Neural cell (in vitro differentiated cells): ENCODE results near the gene BCAT1.

Source experiments
- EP300 ChIP-seq: fragments of 450-650 bp; conservative IDR thresholded peaks from 2 replicates; pipeline ENCODE4 v1.6.1; 2014; ENCODE audit warnings: antibody characterized with exemption, mild to moderate bottlenecking, moderate library complexity; ENCODE audit not compliant: poor library complexity, severe bottlenecking
- EZH2 ChIP-seq: fragments of 200-600, 300-800 bp; shearing (Covaris generic), sonication (generic); IDR thresholded peaks from 2 replicates; pipeline ENCODE4 v1.6.1; 2014; ENCODE audit warnings: antibody characterized with exemption, low read length, borderline replicate concordance, mild to moderate bottlenecking; ENCODE audit not compliant: insufficient read depth, poor library complexity, severe bottlenecking
- TAF1 ChIP-seq: IDR thresholded peaks from 2 replicates; pipeline ENCODE4 v1.6.1; 2012; ENCODE audit warnings: low read depth
- TF ChIP-seq, protein P1 (sequence below): fragments of 450-650 bp; IDR thresholded peaks from 2 replicates; pipeline ENCODE4 v1.5.1; 2014; ENCODE audit warnings: antibody characterized with exemption, mild to moderate bottlenecking, moderate library complexity; ENCODE audit not compliant: poor library complexity, severe bottlenecking

- TF ChIP-seq TAF1 (no peak), EP300 (no peak), EZH2 (no peak)
- TF ChIP-seq, protein P1, sequence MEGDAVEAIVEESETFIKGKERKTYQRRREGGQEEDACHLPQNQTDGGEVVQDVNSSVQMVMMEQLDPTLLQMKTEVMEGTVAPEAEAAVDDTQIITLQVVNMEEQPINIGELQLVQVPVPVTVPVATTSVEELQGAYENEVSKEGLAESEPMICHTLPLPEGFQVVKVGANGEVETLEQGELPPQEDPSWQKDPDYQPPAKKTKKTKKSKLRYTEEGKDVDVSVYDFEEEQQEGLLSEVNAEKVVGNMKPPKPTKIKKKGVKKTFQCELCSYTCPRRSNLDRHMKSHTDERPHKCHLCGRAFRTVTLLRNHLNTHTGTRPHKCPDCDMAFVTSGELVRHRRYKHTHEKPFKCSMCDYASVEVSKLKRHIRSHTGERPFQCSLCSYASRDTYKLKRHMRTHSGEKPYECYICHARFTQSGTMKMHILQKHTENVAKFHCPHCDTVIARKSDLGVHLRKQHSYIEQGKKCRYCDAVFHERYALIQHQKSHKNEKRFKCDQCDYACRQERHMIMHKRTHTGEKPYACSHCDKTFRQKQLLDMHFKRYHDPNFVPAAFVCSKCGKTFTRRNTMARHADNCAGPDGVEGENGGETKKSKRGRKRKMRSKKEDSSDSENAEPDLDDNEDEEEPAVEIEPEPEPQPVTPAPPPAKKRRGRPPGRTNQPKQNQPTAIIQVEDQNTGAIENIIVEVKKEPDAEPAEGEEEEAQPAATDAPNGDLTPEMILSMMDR: no peak
These were observed 30.4 kb upstream of the BCAT1 start for GRCh38 chr12:24979329-24979728.
